HepG2 (cell line): ENCODE data around the gene UBAP2L.

Experiments
- AKNA ChIP-seq: sonication (generic); formaldehyde crosslinking; IDR thresholded peaks from 2 replicates; pipeline ENCODE4 v1.4.0; 2020; ENCODE audit warnings: missing genetic modification reagents, borderline replicate concordance
- EHMT2 ChIP-seq: fragments of 200-600 bp; sonication (generic); IDR thresholded peaks from 2 replicates; pipeline ENCODE4 v1.7.0; 2017; ENCODE audit warnings: antibody characterized with exemption, low read depth, low read length, borderline replicate concordance
- EP300 ChIP-seq, 3 experiments: sonication (generic) in 1 of 3; formaldehyde crosslinking in 1 of 3; IDR thresholded peaks; 2 replicates each; pipeline versions ENCODE4 v1.5.1 to v1.6.1; 2011 to 2020; ENCODE audit warnings: low read depth in 2 of 3, low read length in 2 of 3, borderline replicate concordance in 1 of 3, improper control_type of control experiment in 1 of 3, mild to moderate bottlenecking in 1 of 3, missing genetic modification reagents in 1 of 3, moderate library complexity in 1 of 3
- MAZ ChIP-seq, 2 experiments: sonication (generic) in 1 of 2; formaldehyde crosslinking in 1 of 2; IDR thresholded peaks; 2 replicates each; pipeline versions ENCODE4 v1.5.0 to v1.6.1; 2012 to 2020; ENCODE audit warnings: low read depth in 2 of 2, mild to moderate bottlenecking in 2 of 2, borderline replicate concordance in 1 of 2, improper control_type of control experiment in 1 of 2, low read length in 1 of 2, missing genetic modification reagents in 1 of 2, moderate library complexity in 1 of 2
- PHB2 ChIP-seq: fragments of 450-650 bp; IDR thresholded peaks from 2 replicates; pipeline ENCODE4 v1.6.1; 2018; ENCODE audit not compliant: partially characterized antibody
- RFXANK ChIP-seq: IDR thresholded peaks from 2 replicates; pipeline ENCODE4 v1.6.1; 2016
- ZFP1 ChIP-seq: IDR thresholded peaks from 2 replicates; pipeline ENCODE4 v1.6.1; 2016
- ZNF138 ChIP-seq: sonication (generic); formaldehyde crosslinking; IDR thresholded peaks from 2 replicates; pipeline ENCODE4 v1.5.0; 2020; ENCODE audit warnings: mild to moderate bottlenecking, low read depth, missing genetic modification reagents
- ZNF274 ChIP-seq: sonication (generic); formaldehyde crosslinking; IDR thresholded peaks from 2 replicates; pipeline ENCODE4 v1.5.1; 2020; ENCODE audit warnings: mild to moderate bottlenecking, missing genetic modification reagents

DNA sequence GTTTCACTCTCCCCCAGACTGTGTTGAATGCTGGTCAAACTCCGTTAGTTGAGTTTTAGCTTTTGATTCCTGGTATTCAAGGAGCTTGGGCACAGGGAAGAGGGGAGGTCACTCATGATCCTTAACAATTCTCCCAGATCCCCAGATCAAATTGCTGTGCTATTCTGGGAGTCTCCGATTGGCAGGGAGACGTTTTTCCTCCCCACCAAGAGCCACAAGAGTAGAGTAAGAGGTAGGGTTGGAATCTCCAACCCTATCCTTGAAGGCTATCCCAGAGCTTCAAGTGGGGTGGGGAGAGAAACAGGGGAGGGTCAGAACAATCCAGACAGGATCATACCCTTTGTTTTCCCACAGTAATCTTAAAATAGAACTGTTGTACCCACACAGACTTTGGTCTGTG, 28.3 kb upstream of the UBAP2L start:
- no peak for TF ChIP-seq EHMT2
- TF ChIP-seq PHB2: no peak
- no peak for TF ChIP-seq RFXANK (CRISPR knock-in tag)
- no peak for TF ChIP-seq ZNF138 (CRISPR knock-in tag)
- TF ChIP-seq ZNF274: no peak
- no peak for TF ChIP-seq AKNA (CRISPR knock-in tag)
- TF ChIP-seq EP300 (IDR thresholded peaks at IDR 0.05; ENCODE audit: low read depth in 2 of 2, low read length in 2 of 2): no peak
- TF ChIP-seq EP300 (CRISPR knock-in tag; IDR thresholded peaks at IDR 0.05; ENCODE audit: borderline replicate concordance): no peak
- TF ChIP-seq MAZ (IDR thresholded peaks at IDR 0.05; ENCODE audit: borderline replicate concordance, low read depth, low read length): no peak
- no peak for TF ChIP-seq MAZ (CRISPR knock-in tag; IDR thresholded peaks at IDR 0.05; ENCODE audit: low read depth)
- TF ChIP-seq ZFP1 (CRISPR knock-in tag): no peak
